NCI-H2227 treated with DMSO at 0.1 percent for 48 hours (cell line): ENCODE measurements around the gene GRIN3A.
"Not testable (repeated sequence)": the region's sequence is repeated elsewhere in the genome, so short reads cannot be mapped to it uniquely, and the experiment has no call there.

ENCODE experiments used
- DNase-seq: peaks from one replicate; lab custom pipeline; 2025; lab: John Stamatoyannopoulos, UW

GRIN3A gene

GRCh38 chr9:101632611-101633010 is 105.8 kb downstream of the GRIN3A start:
- no peak for DNase-seq

- DNase-seq = no peak
Observed at GRCh38 chr9:101631892-101632291, 106.6 kb downstream of the GRIN3A start.

GRCh38 chr9:101629636-101630035 is 108.8 kb downstream of the GRIN3A start:
- DNase-seq = no peak

DNA sequence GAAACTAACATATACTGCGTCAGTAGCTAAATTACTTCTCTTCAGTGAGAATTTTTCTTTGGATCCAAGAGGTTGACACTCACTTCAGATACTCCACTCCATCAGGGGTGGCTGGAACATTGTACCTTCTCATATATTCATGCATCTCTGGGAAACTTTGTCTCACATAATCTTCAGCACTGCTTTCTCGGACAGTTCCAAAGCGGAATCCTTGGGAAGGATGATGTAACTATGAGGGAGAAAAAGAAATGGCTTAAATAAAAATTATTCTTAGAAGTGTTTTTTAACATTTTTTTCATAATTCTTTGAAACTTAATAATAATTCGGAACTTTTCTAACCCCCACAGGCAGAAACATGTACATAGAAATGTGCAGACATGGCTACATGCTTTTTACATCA is 110.3 kb downstream of the GRIN3A start:
- no peak for DNase-seq

- no peak for DNase-seq
Observed at GRCh38 chr9:101626295-101626694, 112.2 kb downstream of the GRIN3A start.

- no peak for DNase-seq
Observed at GRCh38 chr9:101625876-101626275, 112.6 kb downstream of the GRIN3A start.

- no peak for DNase-seq
Observed at GRCh38 chr9:101620452-101620851, 118.0 kb downstream of the GRIN3A start.

- DNase-seq = no peak
Observed at GRCh38 chr9:101618698-101619097, 119.7 kb downstream of the GRIN3A start.

DNA sequence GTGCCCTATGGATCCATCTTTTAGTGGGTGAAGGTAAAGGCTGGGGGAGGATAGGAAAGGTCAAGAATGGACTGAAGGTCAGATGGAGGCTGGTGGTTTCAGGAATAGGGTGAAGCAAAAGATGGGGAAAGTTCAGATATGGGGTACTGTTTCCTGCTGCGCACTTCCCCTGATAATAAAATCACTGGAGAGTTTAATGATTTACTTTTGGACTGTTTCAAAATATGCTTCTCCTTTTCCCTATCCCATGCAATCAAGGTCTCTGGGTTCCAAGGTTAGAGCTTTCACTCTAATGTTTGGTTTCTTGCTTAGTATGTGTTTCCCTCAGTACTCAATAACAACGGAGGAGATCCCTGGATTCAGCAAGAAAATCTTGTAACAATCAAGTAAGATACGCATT is 132.9 kb downstream of the GRIN3A start:
- no peak for DNase-seq

DNA sequence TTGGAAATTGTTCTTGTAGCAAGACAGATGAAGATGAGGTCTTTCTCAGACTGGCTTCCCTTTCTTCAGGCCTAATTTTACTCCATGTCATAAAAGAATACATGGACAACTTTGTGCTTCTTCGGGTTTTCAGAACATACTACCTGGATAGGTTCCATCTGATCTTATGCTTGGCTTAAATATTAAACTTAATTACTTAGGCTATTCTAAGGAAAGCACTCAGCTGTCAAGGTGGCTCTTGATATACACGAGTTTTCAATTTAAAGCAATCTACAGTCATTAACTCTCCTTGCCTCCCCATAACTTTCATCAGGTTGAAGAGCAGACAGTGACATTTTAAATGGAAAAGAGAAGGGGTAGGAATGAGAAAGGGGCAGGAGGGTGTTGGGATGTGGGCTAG is 134.2 kb downstream of the GRIN3A start:
- DNase-seq = no peak

- DNase-seq = peak; percentile 40
Observed at GRCh38 chr9:101601904-101602765, 136.3 kb downstream of the GRIN3A start.

DNA sequence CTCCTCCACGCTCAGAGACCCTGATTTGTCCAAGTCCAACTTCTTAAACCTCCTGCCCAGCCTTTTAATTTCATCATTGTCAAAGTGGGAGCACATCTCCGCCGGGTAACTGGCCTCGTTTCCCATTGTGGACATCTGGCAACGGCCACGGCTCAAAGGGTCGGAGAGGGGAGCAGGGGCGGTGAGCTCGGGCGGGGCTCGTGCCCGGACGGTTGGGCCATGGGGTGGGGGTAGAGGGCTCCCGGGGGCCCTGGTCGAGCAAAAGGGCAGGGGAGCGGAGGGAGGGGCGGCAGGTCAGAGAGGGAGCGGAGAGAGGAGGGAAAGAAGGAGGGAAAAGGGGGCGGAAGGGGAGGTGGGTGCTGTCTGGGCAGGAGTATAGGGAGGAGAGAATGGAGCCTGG is 143.7 kb downstream of the GRIN3A start, which contains the start of gene PPP3R2:
Gene PPP3R2 (minus strand): TSS at position 174 of the 400 bp plus-strand sequence. CDS start 48 bp downstream, at position 126.
- no peak for DNase-seq

GRCh38 chr9:101593345-101593744 is 145.1 kb downstream of the GRIN3A start:
- DNase-seq = no peak

DNA sequence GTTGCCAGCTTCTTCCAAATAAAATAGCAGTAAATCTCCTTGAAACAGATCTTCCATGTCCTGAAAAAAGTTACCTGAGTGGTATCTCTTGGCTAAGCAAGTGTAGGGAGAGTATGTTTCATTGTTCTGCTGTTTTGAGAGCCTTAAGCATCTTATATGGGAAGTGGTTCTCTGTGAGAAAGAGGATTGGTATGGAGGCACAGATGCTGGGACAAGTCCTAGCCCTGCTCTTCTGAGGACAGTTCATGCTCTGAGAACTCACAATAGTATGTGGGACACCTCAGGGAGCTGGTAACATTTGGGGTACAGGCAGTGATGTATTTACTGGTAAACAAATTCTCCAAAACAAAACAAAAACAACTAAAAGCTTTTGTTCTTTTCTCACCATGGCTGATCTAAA is 145.7 kb downstream of the GRIN3A start:
- no peak for DNase-seq

- DNase-seq = no peak
Observed at GRCh38 chr9:101591787-101592446, 146.5 kb downstream of the GRIN3A start.

DNA sequence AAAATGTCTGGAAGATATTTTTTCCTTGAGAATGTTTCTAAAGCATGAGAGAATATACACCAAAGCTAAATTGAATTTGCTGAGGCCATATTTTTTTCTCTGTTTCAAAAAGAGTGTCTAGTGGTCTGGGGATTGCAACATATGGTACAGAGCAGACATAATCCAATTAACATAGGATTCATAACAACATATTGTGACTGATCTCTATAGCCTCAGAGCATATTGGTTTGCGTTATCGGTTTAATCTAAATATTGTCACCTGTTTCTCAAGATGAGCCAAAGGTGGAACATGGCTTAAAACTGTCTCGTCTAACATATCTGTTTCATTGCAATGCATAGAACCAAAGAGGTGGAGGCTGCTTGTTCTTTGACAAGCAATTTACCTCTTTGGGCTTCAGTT is 147.5 kb downstream of the GRIN3A start:
- no peak for DNase-seq

DNA sequence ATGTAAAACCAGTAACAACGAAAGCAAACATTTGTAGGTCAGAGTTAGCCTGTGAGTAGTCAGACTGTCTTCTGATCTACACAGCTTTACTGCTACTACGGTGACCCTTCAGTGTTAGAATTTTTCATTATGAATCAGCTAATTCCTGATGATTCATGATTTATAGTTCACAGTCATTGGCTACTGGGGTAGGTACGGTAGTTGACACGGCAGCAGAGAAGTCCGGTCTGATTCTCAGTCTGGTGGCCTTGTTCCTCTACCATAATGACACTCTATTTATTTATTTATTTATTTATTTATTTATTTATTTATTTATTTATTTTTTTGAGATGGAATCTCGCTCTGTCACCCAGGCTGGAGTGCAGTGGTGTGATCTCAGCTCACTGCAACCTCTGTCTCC is 148.4 kb downstream of the GRIN3A start:
- not testable (repeated sequence) for DNase-seq

GRCh38 chr9:101587332-101588043 is 151.0 kb downstream of the GRIN3A start:
- DNase-seq = no peak

DNA sequence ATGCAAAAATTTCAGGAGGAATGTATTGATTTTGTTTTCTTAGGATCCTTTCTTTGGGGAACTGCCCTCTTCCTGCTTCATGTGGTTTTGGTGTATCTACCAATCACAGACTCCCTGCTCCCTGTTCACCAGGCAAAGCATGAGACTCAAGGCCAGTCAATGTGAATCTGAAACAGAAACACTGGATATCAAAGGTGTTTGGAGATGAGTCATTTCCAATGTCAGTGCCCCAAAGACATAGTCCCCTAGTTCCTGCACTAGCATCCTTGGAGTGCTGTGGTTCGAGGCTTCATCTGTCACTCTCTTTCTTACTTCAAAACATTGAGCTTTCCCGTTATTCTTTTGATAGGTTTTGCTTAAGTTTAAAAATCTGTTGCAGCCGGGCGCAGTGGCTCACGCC is 151.8 kb downstream of the GRIN3A start:
- DNase-seq = no peak

GRCh38 chr9:101585740-101586139 is 152.7 kb downstream of the GRIN3A start:
- DNase-seq = no peak

DNA sequence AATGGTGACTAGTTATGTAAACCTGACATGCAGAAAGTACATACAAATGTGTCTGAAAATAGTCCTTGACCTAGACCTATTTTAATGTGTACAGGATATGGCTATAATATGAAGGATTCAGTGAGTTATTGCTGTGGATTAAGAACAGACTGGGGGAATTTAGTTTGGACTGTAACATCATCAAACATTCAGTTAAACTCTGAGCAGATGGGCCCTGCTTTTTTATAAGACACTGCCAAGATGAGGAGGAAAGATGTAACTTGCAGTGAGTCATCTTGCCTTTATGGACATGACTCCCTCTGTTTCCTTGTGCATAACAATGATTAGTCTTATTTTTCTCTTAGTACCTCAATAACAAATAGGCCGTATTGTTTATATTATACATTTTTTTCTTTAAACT is 155.9 kb downstream of the GRIN3A start:
- no peak for DNase-seq

DNA sequence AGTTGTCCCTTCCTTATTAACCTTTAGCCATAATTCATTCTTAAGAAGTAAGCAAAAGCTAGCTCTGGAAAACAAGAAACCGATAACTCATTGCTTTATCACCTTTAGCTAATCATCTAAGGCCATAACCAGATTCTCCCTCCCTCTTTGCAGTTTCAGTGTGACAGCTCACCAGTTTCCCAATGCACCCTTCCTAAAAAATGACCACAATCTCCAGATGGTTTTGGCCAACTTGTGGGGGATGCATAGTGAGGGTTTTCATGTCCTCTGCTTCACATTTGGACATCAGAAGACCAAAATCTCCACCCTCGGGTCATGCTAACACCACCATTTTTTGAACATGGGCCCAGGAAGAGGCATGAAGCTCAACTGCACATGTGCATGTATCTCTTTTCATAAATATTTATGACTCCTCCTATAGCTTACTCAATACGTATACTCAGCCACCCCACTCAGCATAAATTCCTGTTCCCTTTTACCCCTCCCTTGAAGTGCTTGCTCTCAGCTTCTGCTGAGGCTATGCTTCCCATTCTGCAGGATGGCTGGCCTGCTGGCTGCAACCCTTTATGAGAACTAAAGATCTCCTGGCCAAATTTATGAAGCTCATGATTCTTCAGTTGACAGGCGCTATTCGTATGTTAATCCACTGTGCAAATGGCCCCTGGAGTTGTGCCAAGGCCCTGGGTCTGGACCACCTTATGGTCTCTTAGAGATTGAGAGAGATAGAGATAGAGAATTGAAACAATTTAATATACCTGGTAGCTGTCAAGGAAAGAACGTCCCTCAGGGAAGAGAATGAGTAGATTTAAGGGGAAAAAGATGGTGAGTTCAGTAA is 158.5 kb downstream of the GRIN3A start:
- DNase-seq = no peak
